H9 (cell line): Measurements from ENCODE around the gene FAM219A. TPM values are rescaled to one million over a fixed set of nuclear protein-coding genes. Genes with fewer than 3 reads are reported as not detected.

Experiments used
- DNase-seq: peaks from one replicate; pipeline ENCODE4 v3.0.0-alpha.2; 2017
- H2AFZ ChIP-seq: one replicate; pipeline ENCODE4 v1.6.1; 2013; ENCODE audit warnings: mild to moderate bottlenecking, low read length, control low read depth, moderate library complexity
- H2AK5ac ChIP-seq: 2 replicates; pipeline ENCODE4 v1.6.1; 2013; ENCODE audit warnings: low read length, control low read depth, mixed read lengths; ENCODE audit not compliant: insufficient read length
- H2BK120ac ChIP-seq: one replicate; pipeline ENCODE4 v1.6.1; 2013; ENCODE audit warnings: low read depth, mild to moderate bottlenecking, low read length, control low read depth, inconsistent platforms; ENCODE audit not compliant: poor library complexity, severe bottlenecking
- H2BK12ac ChIP-seq: 2 replicates; pipeline ENCODE4 v1.6.1; 2013; ENCODE audit warnings: low read length, control low read depth, mixed read lengths, low read depth; ENCODE audit not compliant: insufficient read length
- H2BK15ac ChIP-seq: 2 replicates; pipeline ENCODE4 v1.6.1; 2013; ENCODE audit warnings: low read depth, low read length, control low read depth
- H2BK20ac ChIP-seq: one replicate; pipeline ENCODE4 v1.6.1; 2013; ENCODE audit warnings: low read depth, mild to moderate bottlenecking, low read length, control low read depth, inconsistent platforms; ENCODE audit not compliant: poor library complexity, severe bottlenecking
- H2BK5ac ChIP-seq: 2 replicates; pipeline ENCODE4 v1.6.1; 2013; ENCODE audit warnings: low read length, control low read depth, mixed read lengths; ENCODE audit not compliant: insufficient read length
- H3K14ac ChIP-seq: 2 replicates; pipeline ENCODE4 v1.6.1; 2013; ENCODE audit warnings: low read length, control low read depth; ENCODE audit not compliant: insufficient read depth
- H3K18ac ChIP-seq: 2 replicates; pipeline ENCODE4 v1.6.1; 2013; ENCODE audit warnings: low read depth, mild to moderate bottlenecking, mixed read lengths, low read length, control low read depth; ENCODE audit not compliant: insufficient read length
- H3K23ac ChIP-seq: 2 replicates; pipeline ENCODE4 v1.6.1; 2013; ENCODE audit warnings: low read length, control low read depth, mixed read lengths, low read depth; ENCODE audit not compliant: insufficient read length
- H3K23me2 ChIP-seq: 2 replicates; pipeline ENCODE4 v1.6.1; 2013; ENCODE audit warnings: low read depth, mild to moderate bottlenecking, mixed read lengths, low read length, control low read depth; ENCODE audit not compliant: insufficient read length, poor library complexity, severe bottlenecking
- H3K27ac ChIP-seq: 2 replicates; pipeline ENCODE4 v1.5.1; 2013; ENCODE audit warnings: low read length, control low read depth, mixed read lengths, low read depth; ENCODE audit not compliant: insufficient read length
- H3K27me3 ChIP-seq: 2 replicates; pipeline ENCODE4 v1.6.1; 2013; ENCODE audit warnings: low read length, control low read depth, inconsistent platforms; ENCODE audit not compliant: insufficient read depth
- H3K4ac ChIP-seq: 2 replicates; pipeline ENCODE4 v1.6.1; 2013; ENCODE audit warnings: low read depth, mild to moderate bottlenecking, control low read depth, inconsistent platforms, low read length, moderate library complexity
- H3K4me1 ChIP-seq: 2 replicates; pipeline ENCODE4 v1.6.1; 2013; ENCODE audit warnings: low read length, control low read depth, inconsistent platforms; ENCODE audit not compliant: insufficient read depth
- H3K4me2 ChIP-seq: 2 replicates; pipeline ENCODE4 v1.6.1; 2013; ENCODE audit warnings: low read length, control low read depth, mixed read lengths; ENCODE audit not compliant: insufficient read length, insufficient read depth
- H3K56ac ChIP-seq: 2 replicates; pipeline ENCODE4 v1.6.1; 2013; ENCODE audit warnings: low read depth, mild to moderate bottlenecking, mixed read lengths, low read length, control low read depth; ENCODE audit not compliant: insufficient read length
- H3K79me1 ChIP-seq: 2 replicates; pipeline ENCODE4 v1.6.1; 2013; ENCODE audit warnings: low read depth, mild to moderate bottlenecking, moderate library complexity, low read length, control low read depth, inconsistent platforms; ENCODE audit not compliant: insufficient read depth, poor library complexity, severe bottlenecking
- H3K79me2 ChIP-seq: 2 replicates; pipeline ENCODE4 v1.6.1; 2013; ENCODE audit warnings: low read length, control low read depth, inconsistent platforms; ENCODE audit not compliant: insufficient read depth
- H3K9ac ChIP-seq: 2 replicates; pipeline ENCODE4 v1.6.1; 2013; ENCODE audit warnings: low read length, control low read depth, mixed read lengths; ENCODE audit not compliant: insufficient read length; ENCODE audit errors: extremely low read depth
- H3K9me3 ChIP-seq: one replicate; pipeline ENCODE4 v1.6.1; 2013; ENCODE audit warnings: low read depth, low read length, inconsistent platforms; ENCODE audit not compliant: control insufficient read depth
- H3T11ph ChIP-seq: one replicate; pipeline ENCODE4 v1.6.1; 2013; ENCODE audit warnings: mild to moderate bottlenecking, low read length, control low read depth, inconsistent platforms
- H4K20me1 ChIP-seq: one replicate; pipeline ENCODE4 v1.6.1; 2013; ENCODE audit not compliant: control insufficient read depth, insufficient read length, insufficient read depth
- H4K5ac ChIP-seq: 2 replicates; pipeline ENCODE4 v1.6.1; 2013; ENCODE audit warnings: low read depth, mild to moderate bottlenecking, mixed read lengths, low read length, control low read depth; ENCODE audit not compliant: insufficient read length
- H4K8ac ChIP-seq: replicated peaks from 2 replicates; pipeline ENCODE4 v1.6.1; 2013; ENCODE audit warnings: low read length, control low read depth, mixed read lengths, low read depth; ENCODE audit not compliant: insufficient read length
- H4K91ac ChIP-seq: 2 replicates; pipeline ENCODE4 v1.6.1; 2013; ENCODE audit warnings: low read depth, mild to moderate bottlenecking, moderate library complexity, mixed read lengths, low read length, control low read depth; ENCODE audit not compliant: insufficient read length
- H3K27ac Mint-ChIP-seq, 3 experiments: 2 replicates in 2 of 3; 3 replicates in 1 of 3; pipeline ENCODE4 v1.8.0; 2020 to 2021; ENCODE audit warnings: mixed read lengths in 3 of 3, mild to moderate bottlenecking in 1 of 3, moderate library complexity in 1 of 3
- H3K27me3 Mint-ChIP-seq: 2 replicates; pipeline ENCODE4 v1.8.0; 2021; ENCODE audit warnings: low read depth, mild to moderate bottlenecking, moderate library complexity, mixed read lengths
- H3K36me3 Mint-ChIP-seq, 3 experiments: 2 replicates in 2 of 3; 3 replicates in 1 of 3; pipeline ENCODE4 v1.8.0; 2020 to 2021; ENCODE audit warnings: low read depth in 3 of 3, mixed read lengths in 3 of 3; ENCODE audit not compliant: insufficient read depth in 1 of 3
- H3K4me1 Mint-ChIP-seq, 2 experiments: 2 replicates each; pipeline ENCODE4 v1.8.0; 2020; ENCODE audit warnings: mixed read lengths in 2 of 2
- H3K4me3 Mint-ChIP-seq, 2 experiments: 2 replicates in 1 of 2; 3 replicates in 1 of 2; pipeline ENCODE4 v1.8.0; 2020 to 2021; ENCODE audit warnings: mild to moderate bottlenecking in 2 of 2, mixed read lengths in 2 of 2, moderate library complexity in 1 of 2
- H3K9me3 Mint-ChIP-seq, 2 experiments: 2 replicates in 1 of 2; 3 replicates in 1 of 2; pipeline ENCODE4 v1.8.0; 2020; ENCODE audit warnings: mild to moderate bottlenecking in 2 of 2, mixed read lengths in 2 of 2, moderate library complexity in 1 of 2
- CTCF ChIP-seq: fragments of 200-600 bp; sonication (generic); conservative IDR thresholded peaks from 3 replicates; pipeline ENCODE4 v1.8.0; 2021; ENCODE audit warnings: antibody characterized with exemption, mild to moderate bottlenecking
- WGBS: extraction: QIAGEN DNeasy Blood & Tissue Kit; methylation state at CpG from one replicate; pipeline ENCODE4 v1.1.7; 2013; ENCODE audit warnings: missing lambda C conversion rate, low lambda C conversion rate, mixed read lengths; ENCODE audit not compliant: insufficient read length; ENCODE audit errors: extremely low coverage; 5-methylcytosine and 5-hydroxymethylcytosine counted together
- total RNA-seq: library from RNA; stranded (reverse); gene quantifications from 2 replicates; pipeline ENCODE4 v1.2.1, GENCODE V29; 2021

FAM219A gene
- total RNA-seq, 1 experiment from 2014 or later: 16.7 TPM

- H3T11ph ChIP-seq: no peak overlapping the region
- H4K91ac ChIP-seq: no peak overlapping the region
- H3K36me3 Mint-ChIP-seq: no peaks in the 10 kb centered on the region
- DNase-seq: no peak
- H3K4me1 ChIP-seq: 0 out of 2 replicates have a peak, but pooled peaks cover 2% of the 10 kb centered on the region
- no peak overlapping the region for H3K14ac ChIP-seq
- H3K9me3 ChIP-seq: no peaks in the 10 kb centered on the region
- no peak overlapping the region for H2BK20ac ChIP-seq
- no peak overlapping the region for H2BK15ac ChIP-seq
- no peak overlapping the region; a peak in 1 of 7 replicates for H3K27ac Mint-ChIP-seq
- no peaks in the 10 kb centered on the region for H3K79me1 ChIP-seq
- H3K4ac ChIP-seq: no peak overlapping the region
- H3K27me3 ChIP-seq: no peaks in the 10 kb centered on the region; the same call in 1 of the 2 replicates
- no peaks in the 10 kb centered on the region for H3K4me1 Mint-ChIP-seq
- no peak overlapping the region for H4K8ac ChIP-seq
- peaks cover 30% of the 10 kb centered on the region for H3K27me3 Mint-ChIP-seq
- no peak overlapping the region for H2AK5ac ChIP-seq
- no peak overlapping the region for H4K5ac ChIP-seq
- no peak overlapping the region for H3K4me3 Mint-ChIP-seq
- H2AFZ ChIP-seq: no peak overlapping the region
- no peaks in the 10 kb centered on the region for H4K20me1 ChIP-seq
- no peak overlapping the region for H3K4me2 ChIP-seq
- peak; percentile 45; the same call in 2 of the 3 replicates for TF ChIP-seq CTCF
- no peak overlapping the region for H2BK5ac ChIP-seq
- no peak overlapping the region for H2BK120ac ChIP-seq
- WGBS: no CpG with 5 or more reads among the region's 2 CpGs
- H3K9ac ChIP-seq: no peak overlapping the region
- H3K23ac ChIP-seq: no peak overlapping the region
- no peaks in the 10 kb centered on the region for H3K23me2 ChIP-seq
- no peak overlapping the region for H3K56ac ChIP-seq
- H3K9me3 Mint-ChIP-seq: no peaks in the 10 kb centered on the region
- H3K79me2 ChIP-seq: no peaks in the 10 kb centered on the region
- no peak overlapping the region for H3K27ac ChIP-seq
- H3K18ac ChIP-seq: no peak overlapping the region
- H2BK12ac ChIP-seq: no peak overlapping the region
Observed at GRCh38 chr9:34492051-34492450, 33.7 kb upstream of the FAM219A start.
